KG1 (cell line): ENCODE data around the gene IRF2.

Experiments used
- DNase-seq: peaks from one replicate; lab custom pipeline; 2025; lab: John Stamatoyannopoulos, UW

The IRF2 gene

GRCh38 chr4:184409502-184409901, 64.8 kb downstream of the IRF2 start:
- DNase-seq = no peak

- DNase-seq = no peak
Observed at GRCh38 chr4:184408684-184409081, 65.7 kb downstream of the IRF2 start.

DNA sequence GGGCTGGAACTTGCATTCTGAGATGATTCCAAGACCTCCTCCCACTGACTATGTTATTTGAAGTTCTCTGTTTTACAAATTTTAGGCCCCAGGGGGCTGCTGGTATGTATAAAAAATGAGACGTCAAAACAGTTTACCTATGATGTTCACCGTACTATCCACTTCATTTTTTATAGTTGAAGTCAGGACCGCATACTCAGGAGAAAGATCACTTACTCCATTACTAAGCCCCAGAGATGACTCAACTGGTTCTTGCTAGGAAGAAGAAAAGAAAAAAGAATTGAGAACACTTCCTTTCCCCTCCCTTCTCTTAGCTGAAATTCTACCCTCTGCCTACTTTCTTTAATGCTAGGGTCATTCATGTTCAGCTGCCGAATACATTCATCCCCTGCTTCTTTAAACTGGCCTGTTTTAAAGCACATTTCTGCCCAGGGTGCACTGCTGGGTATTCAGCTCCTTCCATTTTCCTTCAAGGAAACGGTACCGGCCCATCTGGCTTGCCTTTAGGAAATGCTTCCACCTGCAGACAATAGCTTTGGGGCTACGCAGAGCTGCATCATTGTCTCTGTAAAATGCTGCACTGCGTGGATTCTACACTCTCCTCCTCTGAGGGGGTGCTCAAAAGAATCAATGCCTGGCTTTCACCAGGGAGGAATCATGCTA, 66.2 kb downstream of the IRF2 start:
- DNase-seq = no peak

DNA sequence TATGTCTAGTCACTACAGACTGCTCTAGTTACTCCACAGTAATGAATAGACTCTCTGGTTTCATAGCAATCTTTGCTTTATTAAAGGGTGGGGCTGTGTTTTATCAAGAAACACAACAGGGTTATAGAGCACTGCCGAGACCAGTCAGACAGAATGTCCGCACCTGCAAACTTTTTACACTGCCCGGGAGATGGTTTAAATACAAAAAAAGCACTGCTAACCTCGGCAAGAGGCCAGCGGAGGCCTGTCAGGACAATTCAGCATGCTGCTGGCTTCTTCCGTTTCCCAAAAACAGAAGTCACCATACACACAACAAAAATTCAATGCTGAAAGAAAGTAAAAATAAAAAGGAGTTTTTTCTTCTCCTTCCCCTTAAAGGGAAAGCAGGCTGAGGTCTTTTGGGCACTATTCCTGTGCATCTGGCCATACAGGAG, 67.4 kb downstream of the IRF2 start:
- no peak for DNase-seq

- DNase-seq = no peak
Observed at GRCh38 chr4:184404047-184404446, 70.3 kb downstream of the IRF2 start.

GRCh38 chr4:184403384-184403781, 71.0 kb downstream of the IRF2 start:
- DNase-seq = no peak

DNA sequence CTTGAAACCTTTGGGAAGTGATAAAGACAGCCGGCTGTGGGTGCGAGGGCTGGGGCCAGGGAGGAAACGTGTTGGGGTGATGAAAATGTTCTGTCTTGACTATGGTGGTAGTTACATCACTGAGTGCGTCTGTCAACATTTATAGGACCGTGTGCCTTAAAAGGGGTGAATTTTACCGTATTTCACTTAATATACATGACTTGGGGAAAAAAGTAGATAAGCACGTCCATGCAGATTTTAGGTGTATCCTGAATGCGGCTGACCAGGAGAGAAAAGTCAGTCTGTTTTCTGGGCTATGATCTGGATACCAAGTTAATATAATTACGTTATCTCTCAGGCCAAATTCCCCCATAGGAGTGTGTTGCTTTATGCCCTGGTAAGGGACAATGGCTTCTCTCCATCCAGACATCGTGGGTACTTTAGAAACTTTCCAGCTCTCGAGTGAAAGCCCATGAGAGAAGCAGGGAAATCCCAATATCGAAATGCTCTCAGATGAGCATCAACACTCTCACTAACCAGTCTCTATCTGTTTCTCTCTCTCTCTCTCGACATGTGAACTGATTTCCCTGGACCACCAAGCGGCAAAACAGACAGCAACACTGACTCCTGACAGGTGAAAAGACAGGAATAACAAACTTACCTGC, 71.5 kb downstream of the IRF2 start:
- DNase-seq = no peak

DNA sequence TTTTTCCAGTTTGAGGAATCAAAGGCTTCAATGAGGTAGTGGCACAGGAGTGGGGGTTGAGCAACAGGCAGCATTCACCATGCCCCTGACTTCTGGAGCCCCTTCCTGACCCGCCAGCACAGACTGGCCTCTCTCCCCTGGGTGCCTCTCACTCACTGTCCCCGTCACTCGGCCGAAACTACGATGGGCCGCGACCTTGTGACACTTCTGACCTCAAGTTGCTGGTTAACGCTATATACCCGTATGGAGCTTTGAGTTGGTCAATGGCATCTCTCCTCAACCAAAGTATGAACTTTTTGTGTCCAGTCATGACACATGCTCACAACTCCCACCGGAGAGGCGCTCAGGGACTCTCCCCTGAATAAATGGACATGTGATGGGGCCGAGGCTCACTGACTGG, 72.1 kb downstream of the IRF2 start:
- DNase-seq = no peak

DNA sequence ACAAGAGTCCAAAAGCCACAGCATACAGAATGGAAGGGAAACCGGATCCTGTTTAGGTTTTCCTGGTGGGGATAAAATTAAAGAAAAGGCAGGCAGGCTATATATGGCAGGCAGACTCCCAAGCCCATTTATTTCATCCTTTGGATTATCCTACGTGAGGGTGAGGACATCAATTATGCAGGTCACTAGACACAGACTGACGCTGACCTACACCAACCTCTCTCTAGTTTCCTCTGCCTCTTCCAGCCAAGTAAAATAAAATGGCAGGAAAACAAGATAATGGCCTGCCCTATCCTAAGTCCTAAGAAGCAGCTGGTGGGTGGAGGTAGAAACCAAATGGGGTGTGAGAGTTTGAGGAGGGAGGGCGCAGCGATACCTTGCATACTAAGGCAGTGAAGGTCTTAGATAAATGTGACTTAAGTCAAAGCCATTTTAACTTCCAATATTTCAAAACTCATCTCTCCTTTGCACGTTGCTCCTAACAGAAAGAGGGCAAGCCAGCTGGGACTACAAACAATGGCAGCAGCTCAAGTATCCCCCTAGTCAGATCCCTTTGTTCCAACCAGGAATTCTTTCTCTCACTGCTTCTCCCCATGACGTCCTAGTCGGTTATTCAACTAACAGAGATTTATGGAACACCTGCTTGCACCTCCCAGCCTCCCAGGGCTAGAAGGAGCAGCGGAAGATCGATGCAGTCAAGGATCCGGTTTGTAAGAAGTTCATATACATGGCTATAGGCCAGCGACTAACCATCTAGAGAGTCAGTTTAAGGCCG, 72.8 kb downstream of the IRF2 start:
- no peak for DNase-seq

GRCh38 chr4:184400891-184401290, 73.5 kb downstream of the IRF2 start:
- no peak for DNase-seq

DNA sequence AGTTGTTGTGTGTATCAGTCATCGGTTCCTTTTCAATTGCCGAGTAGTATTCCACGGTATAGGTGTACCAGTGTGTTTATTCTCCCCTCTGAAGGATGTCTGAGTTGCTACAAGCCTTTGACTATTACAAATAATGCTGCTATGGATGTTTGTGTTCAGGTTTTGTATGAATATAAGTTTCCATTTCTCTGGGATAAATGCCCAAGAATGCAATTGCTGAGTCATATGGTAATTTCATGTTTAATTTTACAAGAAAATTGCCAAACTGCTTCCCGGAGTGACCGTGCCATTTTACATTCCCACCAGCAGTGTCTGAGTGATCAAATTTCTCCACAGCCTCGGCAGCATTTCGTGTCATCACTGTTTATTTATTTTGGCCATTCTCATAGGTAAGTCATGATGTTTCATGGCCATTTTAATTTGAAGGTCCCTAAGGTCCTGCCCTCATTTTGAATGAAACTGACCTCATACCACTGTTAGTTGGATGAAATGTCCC, 73.9 kb downstream of the IRF2 start:
- DNase-seq = no peak

- DNase-seq = no peak
Observed at GRCh38 chr4:184399512-184399908, 74.8 kb downstream of the IRF2 start.

- no peak for DNase-seq
Observed at GRCh38 chr4:184398741-184399511, 75.4 kb downstream of the IRF2 start.

- DNase-seq = no peak
Observed at GRCh38 chr4:184397516-184398163, 76.7 kb downstream of the IRF2 start.

GRCh38 chr4:184396570-184397515, 77.5 kb downstream of the IRF2 start:
- no peak for DNase-seq

DNA sequence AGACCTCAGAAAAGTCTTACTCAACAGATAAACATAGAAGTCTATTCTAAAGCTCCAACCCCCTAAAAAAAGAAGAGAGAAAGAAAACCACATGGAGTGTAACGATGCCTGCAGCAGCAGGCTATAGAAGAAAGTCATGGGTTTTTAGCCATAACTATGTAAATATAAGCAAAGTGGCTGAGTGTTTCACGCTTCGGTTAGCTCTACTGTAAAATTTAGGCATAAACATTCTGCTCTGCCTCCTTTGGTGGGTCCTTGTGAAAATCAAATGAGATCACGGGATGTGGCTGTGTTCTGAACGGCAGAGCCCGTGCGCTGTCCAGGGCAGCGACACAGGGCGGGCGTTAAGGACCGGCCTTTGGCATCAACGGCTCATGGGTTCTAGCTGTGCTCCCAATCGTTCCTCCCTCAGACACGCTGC, 78.4 kb downstream of the IRF2 start:
- DNase-seq = no peak

DNA sequence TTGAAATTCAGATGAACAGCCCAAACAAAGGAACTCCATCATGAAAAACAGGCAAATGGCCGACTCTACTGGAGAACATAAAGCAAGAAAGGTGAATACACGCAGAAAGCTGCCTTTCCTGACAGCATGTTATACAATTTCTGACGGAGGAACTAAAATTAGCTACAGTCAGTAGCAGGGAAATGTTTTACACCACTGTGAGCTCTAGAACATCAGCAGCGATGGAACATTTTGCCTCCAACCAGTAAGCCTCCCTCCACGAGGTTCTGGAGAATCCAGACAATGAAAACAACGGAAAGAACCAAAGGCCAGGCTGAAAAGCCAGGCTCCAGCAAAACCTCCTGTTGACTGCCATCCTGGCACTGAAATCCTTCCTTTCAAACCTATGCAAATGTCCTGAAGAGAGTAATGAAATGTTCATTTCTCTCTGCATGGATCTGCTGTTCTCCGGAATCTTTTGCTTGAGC, 78.9 kb downstream of the IRF2 start:
- DNase-seq = no peak

GRCh38 chr4:184392748-184393559, 81.4 kb downstream of the IRF2 start:
- no peak for DNase-seq

DNA sequence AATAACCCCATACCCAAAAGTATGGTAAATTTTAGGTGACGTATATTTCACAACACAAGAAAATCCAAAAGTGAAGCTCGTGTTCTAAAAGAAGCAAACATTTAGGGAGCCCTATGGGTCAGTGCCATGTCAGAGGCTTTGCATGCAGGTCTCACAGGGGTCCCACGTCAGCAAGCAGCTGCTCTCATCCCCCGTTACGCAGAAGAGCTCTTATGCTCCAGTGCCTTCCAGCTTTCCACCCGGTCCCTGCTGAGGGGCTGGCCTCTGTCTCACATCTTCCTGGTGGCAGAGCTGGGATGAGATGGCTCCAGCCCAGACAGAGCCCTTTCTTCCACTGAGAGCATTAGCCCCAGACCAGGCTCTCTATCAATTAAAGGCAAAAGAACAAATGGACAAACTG, 82.0 kb downstream of the IRF2 start:
- no peak for DNase-seq
